Kidney tubule cell (primary cell): Measurements from ENCODE around the gene GNA15.
"Not testable (repeated sequence)": the region's sequence is repeated elsewhere in the genome, so short reads cannot be mapped to it uniquely, and the experiment has no call there.

Source experiments
- DNase-seq: peaks from one replicate; pipeline ENCODE4 v3.0.0-alpha.2; 2018; ENCODE audit warnings: low spot score

GNA15 gene

GRCh38 chr19:3149526-3150505 lies 14.0 kb downstream of the GNA15 start:
- DNase-seq = no peak

- no peak for DNase-seq
These were observed 15.0 kb downstream of the GNA15 start for GRCh38 chr19:3150739-3151329.

- no peak for DNase-seq
These were observed 16.0 kb downstream of the GNA15 start for GRCh38 chr19:3151563-3152418.

- no peak for DNase-seq
These were observed 16.6 kb downstream of the GNA15 start for GRCh38 chr19:3152419-3152780.

GRCh38 chr19:3153286-3154230 lies 17.7 kb downstream of the GNA15 start:
- no peak for DNase-seq

GRCh38 chr19:3154447-3154846 lies 18.6 kb downstream of the GNA15 start:
- DNase-seq = not testable (repeated sequence)

- DNase-seq = peak; percentile 84
These were observed 19.3 kb downstream of the GNA15 start for GRCh38 chr19:3154957-3155736.

GRCh38 chr19:3157096-3157845 lies 21.4 kb downstream of the GNA15 start:
- DNase-seq = no peak

GRCh38 chr19:3159565-3159964 lies 23.7 kb downstream of the GNA15 start:
- no peak for DNase-seq

GRCh38 chr19:3160219-3160618 lies 24.4 kb downstream of the GNA15 start:
- DNase-seq = no peak

- peak; percentile 35 for DNase-seq
These were observed 25.6 kb downstream of the GNA15 start for GRCh38 chr19:3161453-3161852.

GRCh38 chr19:3162418-3163229 lies 26.8 kb downstream of the GNA15 start:
- no peak for DNase-seq

- peak; percentile 58 for DNase-seq
These were observed 27.5 kb downstream of the GNA15 start for GRCh38 chr19:3163230-3163886.

- no peak for DNase-seq
These were observed 28.1 kb downstream of the GNA15 start for GRCh38 chr19:3163943-3164342.

- DNase-seq = no peak
These were observed 31.9 kb downstream of the GNA15 start for GRCh38 chr19:3167533-3168272.

GRCh38 chr19:3171894-3172672 lies 36.2 kb downstream of the GNA15 start:
- peak; percentile 69 for DNase-seq

- not testable (repeated sequence) for DNase-seq
These were observed 36.8 kb downstream of the GNA15 start for GRCh38 chr19:3172673-3173000.
